Hematopoietic multipotent progenitor cell treated with erythropoietin and hydrocortisone succinate and interleukin-3 and kit ligand, for 4 days (in vitro differentiated cells): Measurements from ENCODE around the gene LMX1A.

Experiments
- DNase-seq: peaks from one replicate; pipeline ENCODE4 v3.0.0-alpha.2; 2015

The LMX1A gene

GRCh38 chr1:165212229-165212628, 144.3 kb downstream of the LMX1A start:
- no peak for DNase-seq

GRCh38 chr1:165207853-165208515, 148.5 kb downstream of the LMX1A start:
- no peak for DNase-seq

GRCh38 chr1:165205145-165205544, 151.4 kb downstream of the LMX1A start:
- DNase-seq, result no peak

GRCh38 chr1:165204548-165204947, 152.0 kb downstream of the LMX1A start:
- no peak for DNase-seq

GRCh38 chr1:165191087-165191486, 165.4 kb downstream of the LMX1A start:
- no peak for DNase-seq

- no peak for DNase-seq
Observed at GRCh38 chr1:165189913-165190312, 166.6 kb downstream of the LMX1A start.

GRCh38 chr1:165189011-165189410, 167.5 kb downstream of the LMX1A start:
- no peak for DNase-seq

- DNase-seq, result no peak
Observed at GRCh38 chr1:165187031-165188009, 169.2 kb downstream of the LMX1A start.

- DNase-seq, result no peak
Observed at GRCh38 chr1:165185161-165185889, 171.2 kb downstream of the LMX1A start.

GRCh38 chr1:165182975-165183374, 173.5 kb downstream of the LMX1A start:
- no peak for DNase-seq

GRCh38 chr1:165179306-165179705, 177.2 kb downstream of the LMX1A start:
- DNase-seq, result no peak

- DNase-seq, result no peak
Observed at GRCh38 chr1:165174491-165174890, 182.0 kb downstream of the LMX1A start.

GRCh38 chr1:165173818-165174217, 182.7 kb downstream of the LMX1A start:
- no peak for DNase-seq

GRCh38 chr1:165173409-165173808, 183.1 kb downstream of the LMX1A start:
- no peak for DNase-seq

GRCh38 chr1:165172666-165173065, 183.8 kb downstream of the LMX1A start:
- DNase-seq, result no peak

GRCh38 chr1:165169729-165170128, 186.8 kb downstream of the LMX1A start:
- DNase-seq, result no peak

GRCh38 chr1:165169028-165169427, 187.5 kb downstream of the LMX1A start:
- DNase-seq, result no peak

GRCh38 chr1:165168467-165168866, 188.0 kb downstream of the LMX1A start:
- no peak for DNase-seq

GRCh38 chr1:165162671-165163241, 193.8 kb downstream of the LMX1A start:
- DNase-seq, result no peak

- no peak for DNase-seq
Observed at GRCh38 chr1:165161130-165161529, 195.4 kb downstream of the LMX1A start.

GRCh38 chr1:165153182-165153581, 203.3 kb downstream of the LMX1A start:
- no peak for DNase-seq

GRCh38 chr1:165152727-165153126, 203.8 kb downstream of the LMX1A start:
- peak; percentile 13 for DNase-seq

- no peak for DNase-seq
Observed at GRCh38 chr1:165152109-165152508, 204.4 kb downstream of the LMX1A start.
